Gastroesophageal sphincter (tissue), 4 donors: ENCODE data around the gene TTC39B. TPM values are rescaled to one million over a fixed set of nuclear protein-coding genes. Genes with fewer than 3 reads are reported as not detected.
"Not testable (repeated sequence)": the region's sequence is repeated elsewhere in the genome, so short reads cannot be mapped to it uniquely, and the experiment has no call there.

Experiments used
- ATAC-seq: fragments of 150-250 bp; one replicate; pipeline ENCODE4 v1.9.1; 2016; ENCODE audit warnings: mild to moderate bottlenecking, moderate library complexity
- H3K27ac ChIP-seq, 4 donors: fragments of 200-600 bp; sonication (generic) in 3 of 4; 1 replicate in 3 of 4; 2 replicates in 1 of 4; pipeline ENCODE4 v1.5.1; 2016 to 2019
- H3K27me3 ChIP-seq: fragments of 200-600 bp; sonication (generic); one replicate; pipeline ENCODE4 v1.5.1; 2019
- H3K36me3 ChIP-seq, 2 donors: fragments of 200-600 bp; sonication (generic); one replicate each; pipeline ENCODE4 v1.5.1; 2019; ENCODE audit warnings: control low read depth in 1 of 2
- H3K4me1 ChIP-seq, 3 donors: fragments of 200-600 bp; sonication (generic); 1 replicate in 2 of 3; 2 replicates in 1 of 3; pipeline ENCODE4 v1.5.1; 2016 to 2019; ENCODE audit warnings: control low read depth in 2 of 3
- H3K4me3 ChIP-seq, 2 donors: fragments of 200-600 bp; sonication (generic); one replicate each; pipeline ENCODE4 v1.5.1; 2019; ENCODE audit warnings: mild to moderate bottlenecking in 1 of 2, moderate library complexity in 1 of 2
- H3K9me3 ChIP-seq, 3 donors: fragments of 200-600 bp; sonication (generic); one replicate each; pipeline ENCODE4 v1.5.1; 2017 to 2019; ENCODE audit warnings: control low read depth in 2 of 3
- EP300 ChIP-seq: sonication (generic); formaldehyde crosslinking; IDR thresholded peaks from one replicate; pipeline ENCODE4 v1.6.1; 2017; ENCODE audit warnings: antibody characterized with exemption, mild to moderate bottlenecking
- POLR2A ChIP-seq, 2 donors: fragments of 450-650 bp; IDR thresholded peaks; one replicate each; pipeline ENCODE4 v1.6.1; 2017; ENCODE audit warnings: antibody characterized with exemption in 2 of 2, mild to moderate bottlenecking in 2 of 2, moderate library complexity in 1 of 2
- POLR2AphosphoS5 ChIP-seq: sonication (generic); formaldehyde crosslinking; IDR thresholded peaks from one replicate; pipeline ENCODE4 v1.6.1; 2017; ENCODE audit warnings: antibody characterized with exemption
- WGBS, 2 donors: methylation state at CpG; one replicate each; pipeline ENCODE4 v1.1.5; 2018; ENCODE audit warnings: low coverage in 1 of 2; 5-methylcytosine and 5-hydroxymethylcytosine counted together
- total RNA-seq, 4 donors: library from RNA; depleted of rRNA; stranded (reverse); fragments of >200 nt; gene quantifications; one replicate each; pipeline ENCODE4 v1.1.0, GENCODE V29; 2016
- TF ChIP-seq, protein P1 (sequence below), 4 experiments: fragments of 200-600 bp in 2 of 4; fragments of 450-650 bp in 2 of 4; sonication (generic) in 1 of 4; IDR thresholded peaks; one replicate each; pipeline ENCODE4 v1.5.1; 2017 to 2019; ENCODE audit warnings: antibody characterized with exemption in 4 of 4, mild to moderate bottlenecking in 2 of 4, moderate library complexity in 2 of 4

Gene TTC39B
- total RNA-seq, 4 donors from 2014 or later = 9.0 to 15.4 (median 11.8) TPM

DNA sequence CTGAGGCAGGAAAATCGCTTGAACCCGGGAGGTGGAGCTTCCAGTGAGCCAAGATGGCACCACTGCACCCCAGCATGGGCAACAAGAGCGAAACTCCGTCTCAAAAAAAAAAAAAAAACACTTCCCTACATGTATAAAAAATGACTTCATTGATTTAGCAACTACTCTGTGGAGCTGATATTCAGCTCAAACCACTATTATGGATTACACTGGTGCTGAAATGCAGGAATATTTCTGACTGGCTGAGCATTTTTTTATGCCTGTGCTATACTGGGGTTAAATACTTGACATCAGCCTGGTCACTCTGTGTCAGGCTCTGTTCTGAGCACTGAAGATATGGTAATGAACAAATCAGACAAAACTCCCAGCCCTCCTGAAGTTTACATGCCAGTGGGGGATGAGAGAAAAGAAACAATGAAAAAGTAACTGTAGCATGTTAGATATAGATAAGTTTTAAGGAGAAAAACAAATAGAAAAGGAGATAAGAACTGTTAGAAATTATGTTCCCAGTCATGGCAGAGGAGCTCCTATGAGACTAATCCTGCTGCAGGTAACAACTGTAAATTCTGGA is 22.6 kb upstream of the TTC39B start:
- TF ChIP-seq POLR2A (IDR thresholded peaks at IDR 0.05) = no peak
- TF ChIP-seq, protein P1, sequence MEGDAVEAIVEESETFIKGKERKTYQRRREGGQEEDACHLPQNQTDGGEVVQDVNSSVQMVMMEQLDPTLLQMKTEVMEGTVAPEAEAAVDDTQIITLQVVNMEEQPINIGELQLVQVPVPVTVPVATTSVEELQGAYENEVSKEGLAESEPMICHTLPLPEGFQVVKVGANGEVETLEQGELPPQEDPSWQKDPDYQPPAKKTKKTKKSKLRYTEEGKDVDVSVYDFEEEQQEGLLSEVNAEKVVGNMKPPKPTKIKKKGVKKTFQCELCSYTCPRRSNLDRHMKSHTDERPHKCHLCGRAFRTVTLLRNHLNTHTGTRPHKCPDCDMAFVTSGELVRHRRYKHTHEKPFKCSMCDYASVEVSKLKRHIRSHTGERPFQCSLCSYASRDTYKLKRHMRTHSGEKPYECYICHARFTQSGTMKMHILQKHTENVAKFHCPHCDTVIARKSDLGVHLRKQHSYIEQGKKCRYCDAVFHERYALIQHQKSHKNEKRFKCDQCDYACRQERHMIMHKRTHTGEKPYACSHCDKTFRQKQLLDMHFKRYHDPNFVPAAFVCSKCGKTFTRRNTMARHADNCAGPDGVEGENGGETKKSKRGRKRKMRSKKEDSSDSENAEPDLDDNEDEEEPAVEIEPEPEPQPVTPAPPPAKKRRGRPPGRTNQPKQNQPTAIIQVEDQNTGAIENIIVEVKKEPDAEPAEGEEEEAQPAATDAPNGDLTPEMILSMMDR (IDR thresholded peaks at IDR 0.05) = no peak
- no peak for TF ChIP-seq POLR2AphosphoS5
- no peak for TF ChIP-seq EP300
- no peak for ATAC-seq
- H3K4me1 ChIP-seq = no peaks in the 10 kb centered on the region
- H3K27me3 ChIP-seq = no peaks in the 10 kb centered on the region
- H3K36me3 ChIP-seq = no peaks in the 10 kb centered on the region
- no peaks in the 10 kb centered on the region for H3K9me3 ChIP-seq
- H3K27ac ChIP-seq = no peak overlapping the region
- H3K4me3 ChIP-seq = no peak overlapping the region
- WGBS, 2 donors = 93% methylated on average over 3 of the region's 4 CpGs; no CpG with 5 or more reads in 1 of the 2 donors

DNA sequence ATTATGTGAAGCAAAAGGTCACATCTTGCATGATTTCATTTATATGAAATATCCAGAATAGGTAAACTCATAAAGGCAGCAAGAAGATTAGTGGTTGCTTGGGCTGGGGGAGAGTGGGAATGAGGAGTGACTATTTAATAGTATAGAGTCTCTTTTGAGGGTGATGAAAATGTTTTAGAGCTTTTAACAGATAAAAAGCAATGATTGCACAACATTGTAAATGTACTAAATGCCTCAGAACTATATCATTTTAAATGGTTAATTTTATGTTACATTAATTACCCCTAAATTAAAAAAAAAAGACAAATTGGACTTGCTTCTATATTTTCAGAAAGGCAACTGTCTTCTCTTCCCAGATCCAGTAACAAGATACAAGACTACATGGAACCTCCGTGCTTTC is 21.9 kb upstream of the TTC39B start:
- Histone ChIP-seq H3K27me3 (no peaks in the 10 kb centered on the region), H3K27ac (no peak overlapping the region), H3K9me3 (peaks cover 0 to 4% (median 0%) of the 10 kb centered on the region in 3 donors), H3K4me3 (no peak overlapping the region), H3K4me1 (no peaks in the 10 kb centered on the region), H3K36me3 (no peaks in the 10 kb centered on the region)
- WGBS, 2 donors = 82 to 100% methylated on average over 1 of the region's 1 CpG
- TF ChIP-seq EP300 (no peak), POLR2AphosphoS5 (no peak), POLR2A (IDR thresholded peaks at IDR 0.05) (no peak)
- TF ChIP-seq, protein P1 (IDR thresholded peaks at IDR 0.05) = no peak
- no peak for ATAC-seq

DNA sequence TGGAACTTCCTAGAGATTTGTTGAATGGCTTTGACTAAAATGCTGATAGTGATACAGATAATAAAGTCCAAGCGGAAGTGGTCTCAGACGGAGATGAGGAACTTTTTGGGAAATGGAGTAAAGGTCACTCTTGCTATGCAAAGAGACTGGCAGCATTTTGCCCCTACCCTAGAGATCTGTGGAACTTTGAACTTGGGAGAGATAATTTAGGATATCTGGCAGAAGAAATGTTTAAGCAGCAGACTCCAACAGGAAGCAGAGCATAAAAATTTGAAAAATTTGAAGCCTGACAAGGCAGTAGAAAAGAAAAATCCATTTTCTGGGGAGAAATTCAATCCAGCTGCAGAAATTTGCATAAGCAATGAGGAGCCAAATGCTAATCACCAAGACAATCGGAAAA is 15.7 kb upstream of the TTC39B start:
- 71 to 72% methylated on average over 3 of the region's 3 CpGs for WGBS, 2 donors
- not testable (repeated sequence) for H3K36me3 ChIP-seq, ATAC-seq, H3K4me1 ChIP-seq, H3K4me3 ChIP-seq, H3K27ac ChIP-seq, H3K27me3 ChIP-seq, H3K9me3 ChIP-seq

DNA sequence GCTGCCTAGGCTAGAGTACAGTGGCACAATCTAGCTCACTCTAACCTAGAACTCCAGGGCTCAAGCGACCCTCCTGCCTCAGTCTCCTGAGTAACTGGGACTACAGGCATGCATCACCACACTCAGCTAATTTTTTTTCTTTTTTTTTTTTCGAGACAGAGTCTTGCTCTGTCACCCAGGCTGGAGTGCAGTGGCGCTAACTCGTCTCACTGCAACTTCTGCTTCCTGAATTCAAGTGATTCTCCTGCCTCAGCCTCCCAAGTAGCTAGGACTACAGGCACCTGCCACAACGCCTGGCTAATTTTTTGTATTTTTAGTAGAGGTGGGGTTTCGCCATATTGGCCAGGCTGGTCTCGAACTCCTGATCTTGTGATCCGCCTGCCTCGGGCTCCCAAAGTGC is 12.6 kb upstream of the TTC39B start:
- ATAC-seq, H3K9me3 ChIP-seq, H3K27me3 ChIP-seq, H3K4me3 ChIP-seq, H3K4me1 ChIP-seq, H3K27ac ChIP-seq, H3K36me3 ChIP-seq: not testable (repeated sequence)
- WGBS, 2 donors = 85 to 96% methylated on average over 8 to 9 of the region's 9 CpGs

DNA sequence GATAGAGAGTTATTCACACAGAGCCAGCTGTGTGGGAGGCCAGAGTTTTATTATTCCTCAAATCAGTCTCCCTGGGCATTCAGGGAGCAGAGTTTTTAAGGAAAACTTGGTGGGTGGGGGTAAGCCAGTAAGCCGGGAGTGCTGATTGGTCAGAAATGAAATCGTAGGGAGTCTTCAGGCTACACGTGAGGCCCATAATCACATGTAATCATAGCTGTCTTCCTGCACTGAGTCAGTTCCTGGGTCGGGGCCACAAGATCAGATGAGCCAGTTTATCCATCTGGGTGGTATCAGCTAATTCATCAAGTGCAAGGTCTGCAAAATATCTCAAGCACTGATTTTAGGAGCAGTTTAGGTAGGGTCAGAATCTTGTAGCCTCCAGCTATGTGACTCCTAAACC is 10.8 kb upstream of the TTC39B start:
- Histone ChIP-seq H3K4me1 (no peaks in the 10 kb centered on the region), H3K4me3 (no peak overlapping the region), H3K36me3 (no peaks in the 10 kb centered on the region), H3K27me3 (no peaks in the 10 kb centered on the region), H3K9me3 (no peaks in the 10 kb centered on the region), H3K27ac (no peak overlapping the region)
- WGBS, 2 donors = 47 to 76% methylated on average over 4 of the region's 4 CpGs
- ATAC-seq = no peak
- TF ChIP-seq POLR2AphosphoS5 (no peak), EP300 (no peak), POLR2A (IDR thresholded peaks at IDR 0.05) (no peak)
- TF ChIP-seq, protein P1 (IDR thresholded peaks at IDR 0.05) = no peak

DNA sequence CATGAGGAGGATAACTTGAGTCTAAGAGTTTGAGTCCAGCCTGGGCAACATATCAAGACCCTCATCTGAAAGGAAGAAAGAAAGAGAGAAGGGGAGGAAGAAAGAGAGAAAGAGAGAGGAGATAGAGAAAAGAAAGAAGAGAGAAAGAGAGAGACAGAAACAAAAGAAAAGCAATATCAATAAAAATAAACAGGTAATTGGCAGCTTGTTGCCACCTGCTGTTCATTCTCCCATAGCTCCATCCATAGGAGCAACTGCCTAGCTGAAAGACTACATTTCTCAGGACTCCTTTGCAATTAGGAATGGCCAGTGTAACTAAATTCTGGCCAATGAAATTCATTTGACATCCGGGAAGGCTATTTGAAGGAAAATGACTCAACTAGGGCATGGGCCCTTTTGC is 4.6 kb upstream of the TTC39B start:
- H3K36me3 ChIP-seq = no peaks in the 10 kb centered on the region
- H3K9me3 ChIP-seq = no peaks in the 10 kb centered on the region
- peaks cover 0 to 6% (median 0%) of the 10 kb centered on the region in 3 donors for H3K4me1 ChIP-seq
- ATAC-seq = no peak
- no peaks in the 10 kb centered on the region for H3K27me3 ChIP-seq
- 86 to 90% methylated on average over 1 of the region's 1 CpG for WGBS, 2 donors
- no peak overlapping the region for H3K27ac ChIP-seq
- no peak overlapping the region for H3K4me3 ChIP-seq
- no peak for TF ChIP-seq POLR2A (IDR thresholded peaks at IDR 0.05)
- TF ChIP-seq, protein P1 (IDR thresholded peaks at IDR 0.05) = no peak
- no peak for TF ChIP-seq EP300
- no peak for TF ChIP-seq POLR2AphosphoS5
